Lower leg skin (tissue), 3 donors: ENCODE data around the gene AKAP6.

Experiments used
- POLR2A ChIP-seq, 2 donors: fragments of 450-650 bp; IDR thresholded peaks; one replicate each; pipeline ENCODE4 v1.6.1; 2016 to 2017; ENCODE audit warnings: antibody characterized with exemption in 2 of 2, mild to moderate bottlenecking in 1 of 2, moderate library complexity in 1 of 2
- TF ChIP-seq, protein P1 (sequence below), 3 donors: fragments of 450-650 bp; IDR thresholded peaks; one replicate each; pipeline ENCODE4 v1.5.1; 2016; ENCODE audit warnings: antibody characterized with exemption in 3 of 3, mild to moderate bottlenecking in 3 of 3, moderate library complexity in 2 of 3

- TF ChIP-seq, protein P1, sequence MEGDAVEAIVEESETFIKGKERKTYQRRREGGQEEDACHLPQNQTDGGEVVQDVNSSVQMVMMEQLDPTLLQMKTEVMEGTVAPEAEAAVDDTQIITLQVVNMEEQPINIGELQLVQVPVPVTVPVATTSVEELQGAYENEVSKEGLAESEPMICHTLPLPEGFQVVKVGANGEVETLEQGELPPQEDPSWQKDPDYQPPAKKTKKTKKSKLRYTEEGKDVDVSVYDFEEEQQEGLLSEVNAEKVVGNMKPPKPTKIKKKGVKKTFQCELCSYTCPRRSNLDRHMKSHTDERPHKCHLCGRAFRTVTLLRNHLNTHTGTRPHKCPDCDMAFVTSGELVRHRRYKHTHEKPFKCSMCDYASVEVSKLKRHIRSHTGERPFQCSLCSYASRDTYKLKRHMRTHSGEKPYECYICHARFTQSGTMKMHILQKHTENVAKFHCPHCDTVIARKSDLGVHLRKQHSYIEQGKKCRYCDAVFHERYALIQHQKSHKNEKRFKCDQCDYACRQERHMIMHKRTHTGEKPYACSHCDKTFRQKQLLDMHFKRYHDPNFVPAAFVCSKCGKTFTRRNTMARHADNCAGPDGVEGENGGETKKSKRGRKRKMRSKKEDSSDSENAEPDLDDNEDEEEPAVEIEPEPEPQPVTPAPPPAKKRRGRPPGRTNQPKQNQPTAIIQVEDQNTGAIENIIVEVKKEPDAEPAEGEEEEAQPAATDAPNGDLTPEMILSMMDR (IDR thresholded peaks at IDR 0.05), result no peak
- TF ChIP-seq POLR2A (IDR thresholded peaks at IDR 0.05), result no peak
Observed at GRCh38 chr14:32682214-32682613, 353.1 kb downstream of the AKAP6 start.
